BLaER1 (cell line): Measurements from ENCODE around the gene ZNF208.
"Not testable (repeated sequence)": the region's sequence is repeated elsewhere in the genome, so short reads cannot be mapped to it uniquely, and the experiment has no call there.

Source experiments
- H3K27ac ChIP-seq: shearing (Covaris generic); formaldehyde crosslinking; 2 replicates; pipeline ENCODE4 v1.8.1; 2022
- H3K27me3 ChIP-seq: shearing (Covaris generic); formaldehyde crosslinking; 2 replicates; pipeline ENCODE4 v1.8.1; 2022
- H3K36me3 ChIP-seq: shearing (Covaris generic); formaldehyde crosslinking; 2 replicates; pipeline ENCODE4 v1.8.1; 2022
- H3K4me1 ChIP-seq: shearing (Covaris generic); formaldehyde crosslinking; 2 replicates; pipeline ENCODE4 v1.8.1; 2022
- H3K4me2 ChIP-seq: shearing (Covaris generic); formaldehyde crosslinking; 2 replicates; pipeline ENCODE4 v1.8.1; 2022
- H3K4me3 ChIP-seq: shearing (Covaris generic); formaldehyde crosslinking; 2 replicates; pipeline ENCODE4 v1.8.1; 2022
- H3K9ac ChIP-seq: shearing (Covaris generic); formaldehyde crosslinking; 2 replicates; pipeline ENCODE4 v1.8.1; 2022
- H3K9me3 ChIP-seq: shearing (Covaris generic); formaldehyde crosslinking; 2 replicates; pipeline ENCODE4 v1.8.1; 2022
- H4K20me1 ChIP-seq: shearing (Covaris generic); formaldehyde crosslinking; 2 replicates; pipeline ENCODE4 v1.8.1; 2022
- Cebpa-rat ChIP-seq: shearing (Covaris generic); IDR thresholded peaks from 2 replicates; pipeline ENCODE4 v1.8.1; 2022

The ZNF208 gene

DNA sequence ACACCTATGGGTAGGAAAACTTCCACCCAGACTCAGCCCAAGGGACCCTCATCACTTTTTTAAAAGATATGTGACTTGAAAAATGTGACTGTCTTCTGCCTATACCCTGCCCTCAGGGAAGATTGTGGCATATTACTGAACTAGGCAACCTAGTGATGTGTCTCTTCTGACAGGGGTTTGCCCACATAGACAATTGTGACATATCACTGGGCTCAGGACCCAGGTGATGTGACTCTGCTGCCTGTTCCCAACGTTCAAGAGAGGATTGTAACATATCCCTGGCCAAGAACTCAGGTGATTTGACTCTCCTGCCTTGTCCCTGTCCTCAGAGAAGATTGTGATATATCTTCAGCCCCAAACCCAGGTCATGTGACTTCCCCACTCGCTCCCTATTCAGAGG is 88.5 kb downstream of the ZNF208 start:
- no peaks in the 10 kb centered on the region for H3K36me3 ChIP-seq
- peaks cover 46% of the 10 kb centered on the region for H3K9me3 ChIP-seq
- no peaks in the 10 kb centered on the region for H4K20me1 ChIP-seq
- no peak for TF ChIP-seq Cebpa-rat
- H3K27ac ChIP-seq = no peak overlapping the region
- H3K4me2 ChIP-seq = no peak overlapping the region
- no peaks in the 10 kb centered on the region for H3K27me3 ChIP-seq
- no peak overlapping the region for H3K4me3 ChIP-seq
- H3K4me1 ChIP-seq = no peaks in the 10 kb centered on the region
- H3K9ac ChIP-seq = no peak overlapping the region

DNA sequence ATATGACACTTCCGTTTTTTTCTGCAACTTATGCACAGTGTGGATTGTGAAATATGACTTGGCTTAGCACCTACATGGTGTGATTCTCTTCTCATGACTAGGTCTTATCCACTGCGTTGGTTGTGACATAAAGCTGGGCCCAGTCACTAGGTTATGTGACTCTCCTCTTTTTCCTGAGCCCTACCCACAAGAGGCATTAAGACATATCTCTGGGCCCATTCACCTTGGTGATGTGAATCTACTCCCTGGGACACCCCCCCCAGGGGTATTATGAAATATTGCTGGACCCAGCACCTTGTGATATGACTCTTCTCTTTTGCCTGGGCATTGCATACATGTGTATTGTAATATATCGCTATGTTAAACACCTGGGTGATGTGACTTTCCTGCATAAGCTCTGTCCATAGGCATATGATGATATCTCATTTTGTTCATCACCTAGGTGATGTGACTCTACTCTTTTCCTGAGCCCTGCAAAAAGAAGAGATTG is 89.0 kb downstream of the ZNF208 start:
- Histone ChIP-seq H3K27me3 (no peaks in the 10 kb centered on the region), H3K4me2 (no peak overlapping the region), H3K9me3 (peaks cover 45% of the 10 kb centered on the region), H4K20me1 (no peaks in the 10 kb centered on the region), H3K4me3 (no peak overlapping the region), H3K9ac (no peak overlapping the region), H3K4me1 (no peaks in the 10 kb centered on the region), H3K27ac (no peak overlapping the region), H3K36me3 (no peaks in the 10 kb centered on the region)
- no peak for TF ChIP-seq Cebpa-rat

DNA sequence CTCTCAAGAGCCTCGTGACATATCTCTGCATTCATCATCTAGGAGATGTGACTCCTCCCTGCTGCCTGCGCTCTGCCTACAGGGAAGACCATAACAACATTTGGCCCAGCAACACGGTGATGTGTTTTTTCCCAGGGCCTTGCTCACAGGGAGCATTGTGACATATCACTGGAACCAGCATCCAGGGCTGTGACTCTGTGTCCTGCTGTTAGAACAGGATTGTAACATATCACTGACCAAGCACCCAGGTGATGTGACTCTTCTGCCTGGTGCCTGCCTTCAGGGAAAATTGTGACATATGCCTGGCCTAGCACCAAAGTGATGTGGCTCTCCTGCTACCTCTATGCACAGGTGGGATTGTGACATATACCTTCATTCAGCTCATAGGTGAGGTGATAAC is 95.3 kb downstream of the ZNF208 start:
- Histone ChIP-seq H4K20me1 (no peaks in the 10 kb centered on the region), H3K4me2 (no peak overlapping the region), H3K9ac (no peak overlapping the region), H3K9me3 (peaks cover 23% of the 10 kb centered on the region; the same call in 1 of the 2 replicates), H3K27ac (no peak overlapping the region), H3K36me3 (no peaks in the 10 kb centered on the region), H3K4me3 (no peak overlapping the region), H3K27me3 (no peaks in the 10 kb centered on the region), H3K4me1 (no peaks in the 10 kb centered on the region)
- TF ChIP-seq Cebpa-rat = no peak

DNA sequence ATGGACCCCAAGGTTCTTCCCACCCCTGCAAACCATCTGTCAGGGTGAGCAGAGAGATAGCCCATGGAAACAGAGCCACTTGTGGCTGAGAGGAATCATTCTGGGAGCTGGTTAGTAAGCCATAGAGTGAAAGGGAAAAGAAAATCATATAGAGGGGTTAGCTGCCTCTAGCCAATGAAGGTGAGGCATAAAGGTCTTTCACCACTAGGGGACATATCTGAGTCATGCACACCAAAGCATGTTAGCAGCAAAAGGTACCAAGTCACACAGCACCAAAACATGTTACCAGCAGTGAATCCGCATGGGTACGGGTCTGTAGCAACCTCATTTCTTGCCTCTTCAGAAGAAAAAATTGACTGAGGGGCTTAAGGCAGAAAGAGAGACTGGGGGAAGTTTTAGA is 98.1 kb downstream of the ZNF208 start:
- Histone ChIP-seq H3K4me2 (no peak overlapping the region), H4K20me1 (no peaks in the 10 kb centered on the region), H3K27ac (no peak overlapping the region), H3K9me3 (peaks cover 18% of the 10 kb centered on the region), H3K36me3 (no peaks in the 10 kb centered on the region), H3K9ac (no peak overlapping the region), H3K4me1 (no peaks in the 10 kb centered on the region), H3K27me3 (no peaks in the 10 kb centered on the region), H3K4me3 (no peak overlapping the region)
- no peak for TF ChIP-seq Cebpa-rat

DNA sequence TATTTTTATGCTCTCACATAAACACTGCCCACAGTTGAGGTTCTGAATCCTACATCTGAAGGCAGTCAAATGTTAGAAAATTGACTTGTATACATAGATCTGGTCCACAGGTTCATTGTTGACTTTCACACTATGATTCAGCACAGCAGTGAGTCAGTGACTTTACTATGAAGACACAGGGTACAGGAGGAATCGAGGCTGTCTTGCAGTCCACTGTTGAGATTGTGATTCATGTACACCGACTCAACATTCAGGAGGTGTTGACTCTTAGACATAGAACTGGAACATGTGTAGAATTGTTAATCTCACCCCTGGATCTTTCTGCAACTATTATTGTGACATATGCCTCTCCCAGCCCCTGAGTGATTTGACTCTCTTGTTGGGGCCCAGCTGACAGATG is 100.4 kb downstream of the ZNF208 start:
- Histone ChIP-seq H3K4me2 (no peak overlapping the region), H3K4me1 (no peaks in the 10 kb centered on the region), H3K9me3 (peaks cover 30% of the 10 kb centered on the region), H3K4me3 (no peak overlapping the region), H3K27me3 (no peaks in the 10 kb centered on the region), H3K9ac (no peak overlapping the region), H4K20me1 (no peaks in the 10 kb centered on the region), H3K36me3 (no peaks in the 10 kb centered on the region), H3K27ac (no peak overlapping the region)
- no peak for TF ChIP-seq Cebpa-rat

DNA sequence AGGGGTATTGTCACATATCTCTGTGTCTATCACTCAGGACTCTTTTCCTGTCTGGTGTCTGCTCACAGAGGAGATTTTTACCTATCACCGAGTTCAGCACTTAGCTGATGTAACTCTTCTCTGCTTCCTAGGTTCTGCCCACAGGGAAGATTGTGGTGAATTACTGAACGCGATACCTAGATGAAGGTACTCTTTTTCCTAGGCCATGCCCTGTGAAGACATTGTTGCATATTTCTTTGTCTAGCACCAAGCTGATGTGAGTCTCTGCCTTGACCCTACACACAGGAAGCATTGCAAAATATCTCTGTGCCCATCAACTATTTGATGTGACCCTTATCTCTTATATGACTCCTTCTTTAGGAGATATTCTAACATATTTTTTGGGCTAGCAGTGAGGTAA is 102.7 kb downstream of the ZNF208 start:
- H3K36me3 ChIP-seq = no peaks in the 10 kb centered on the region
- no peak overlapping the region for H3K27ac ChIP-seq
- no peaks in the 10 kb centered on the region for H4K20me1 ChIP-seq
- no peak for TF ChIP-seq Cebpa-rat
- no peak overlapping the region for H3K4me3 ChIP-seq
- no peak overlapping the region for H3K9ac ChIP-seq
- no peaks in the 10 kb centered on the region for H3K27me3 ChIP-seq
- H3K9me3 ChIP-seq = peaks cover 44% of the 10 kb centered on the region
- no peaks in the 10 kb centered on the region for H3K4me1 ChIP-seq
- no peak overlapping the region for H3K4me2 ChIP-seq

DNA sequence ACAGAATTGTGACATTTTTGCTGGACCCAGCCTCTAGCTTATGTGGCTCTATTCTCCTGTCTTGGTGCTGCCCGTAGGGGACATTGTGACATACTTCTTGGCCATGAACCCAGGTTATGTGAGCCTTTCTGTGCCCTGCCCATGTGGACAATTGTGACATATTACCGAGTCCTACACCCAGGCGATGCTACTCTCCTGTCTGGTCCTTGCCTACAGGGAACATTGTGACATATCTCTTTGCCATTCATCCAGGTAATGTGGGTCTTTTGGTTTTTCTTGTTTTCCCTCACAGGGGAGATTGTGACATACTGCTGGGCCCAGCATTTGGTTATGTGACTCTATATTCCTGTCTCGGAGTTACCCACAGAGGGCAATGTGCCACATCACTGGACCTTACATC is 103.2 kb downstream of the ZNF208 start:
- no peak for TF ChIP-seq Cebpa-rat
- Histone ChIP-seq H3K4me1 (no peaks in the 10 kb centered on the region), H3K4me2 (no peak overlapping the region), H3K27me3 (no peaks in the 10 kb centered on the region), H3K27ac (no peak overlapping the region), H3K9ac (no peak overlapping the region), H3K4me3 (no peak overlapping the region), H4K20me1 (no peaks in the 10 kb centered on the region), H3K9me3 (peaks cover 46% of the 10 kb centered on the region), H3K36me3 (no peaks in the 10 kb centered on the region)

DNA sequence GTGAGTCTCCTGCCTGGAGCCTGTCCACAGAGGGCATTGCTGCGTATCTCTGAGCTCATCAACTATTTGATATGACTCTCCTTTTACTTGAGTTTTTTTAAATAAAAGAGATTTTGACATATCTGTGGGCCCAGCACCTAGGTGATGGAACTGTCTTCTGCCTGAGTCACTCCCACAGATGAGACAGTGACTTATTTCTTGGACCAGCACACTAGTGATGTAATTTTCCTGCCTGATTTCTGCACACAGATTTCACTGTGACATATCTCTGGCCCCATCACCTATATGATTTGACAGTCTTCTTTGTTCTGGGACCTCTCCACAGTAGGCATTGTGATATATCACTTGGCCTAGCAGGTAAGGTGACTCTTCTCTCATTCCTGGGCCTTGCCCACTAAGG is 108.2 kb downstream of the ZNF208 start:
- TF ChIP-seq Cebpa-rat = no peak
- Histone ChIP-seq H3K4me3 (no peak overlapping the region), H3K4me2 (no peak overlapping the region), H3K27ac (no peak overlapping the region), H4K20me1 (no peaks in the 10 kb centered on the region), H3K9me3 (peaks cover 52% of the 10 kb centered on the region), H3K27me3 (no peaks in the 10 kb centered on the region), H3K4me1 (no peaks in the 10 kb centered on the region), H3K9ac (no peak overlapping the region), H3K36me3 (no peaks in the 10 kb centered on the region)

DNA sequence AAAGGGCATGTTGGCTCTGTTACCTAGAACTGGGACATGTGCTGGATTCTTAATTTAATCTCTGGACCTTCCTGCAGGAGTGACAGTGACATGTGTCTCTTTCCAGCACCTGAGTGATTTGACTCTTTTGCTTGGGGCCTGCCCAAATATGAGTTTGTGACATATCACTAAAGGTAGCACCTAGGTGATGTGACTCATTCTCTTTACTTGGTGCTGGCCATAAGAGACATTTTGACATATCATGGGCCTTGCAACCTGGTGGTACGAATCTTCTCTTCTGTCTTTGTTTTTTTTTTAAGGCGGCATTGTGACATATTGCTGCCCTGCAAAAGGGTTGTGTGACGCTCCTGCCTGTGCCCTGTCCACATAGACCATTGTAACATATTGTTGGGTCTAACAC is 108.9 kb downstream of the ZNF208 start:
- H3K9me3 ChIP-seq = peaks cover 45% of the 10 kb centered on the region
- H4K20me1 ChIP-seq = no peaks in the 10 kb centered on the region
- no peak overlapping the region for H3K27ac ChIP-seq
- no peaks in the 10 kb centered on the region for H3K27me3 ChIP-seq
- TF ChIP-seq Cebpa-rat = no peak
- no peak overlapping the region for H3K4me3 ChIP-seq
- H3K9ac ChIP-seq = no peak overlapping the region
- no peaks in the 10 kb centered on the region for H3K36me3 ChIP-seq
- H3K4me1 ChIP-seq = no peaks in the 10 kb centered on the region
- H3K4me2 ChIP-seq = no peak overlapping the region

DNA sequence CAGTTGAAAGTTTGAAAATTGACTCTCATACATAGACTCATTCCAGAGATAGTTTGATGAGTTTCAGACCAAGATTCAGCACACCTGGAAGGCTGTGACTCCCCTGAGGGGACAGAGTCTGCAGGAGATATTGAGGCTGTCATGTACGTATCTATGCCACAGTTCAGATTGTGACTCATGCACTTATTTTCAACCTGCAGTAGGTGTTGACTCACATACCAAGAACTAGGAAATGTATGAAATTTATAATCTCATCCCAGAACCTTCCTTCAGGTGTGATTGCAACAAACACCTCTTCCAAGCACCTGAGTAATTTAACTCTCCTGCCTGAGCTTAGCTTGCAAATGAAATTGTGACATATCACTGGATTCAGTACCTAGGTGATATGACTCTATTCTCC is 110.3 kb downstream of the ZNF208 start:
- no peaks in the 10 kb centered on the region for H4K20me1 ChIP-seq
- H3K4me2 ChIP-seq = no peak overlapping the region
- no peak overlapping the region for H3K4me3 ChIP-seq
- no peak for TF ChIP-seq Cebpa-rat
- no peak overlapping the region for H3K27ac ChIP-seq
- no peaks in the 10 kb centered on the region for H3K36me3 ChIP-seq
- H3K4me1 ChIP-seq = no peaks in the 10 kb centered on the region
- no peaks in the 10 kb centered on the region for H3K27me3 ChIP-seq
- peaks cover 37% of the 10 kb centered on the region for H3K9me3 ChIP-seq
- no peak overlapping the region for H3K9ac ChIP-seq

DNA sequence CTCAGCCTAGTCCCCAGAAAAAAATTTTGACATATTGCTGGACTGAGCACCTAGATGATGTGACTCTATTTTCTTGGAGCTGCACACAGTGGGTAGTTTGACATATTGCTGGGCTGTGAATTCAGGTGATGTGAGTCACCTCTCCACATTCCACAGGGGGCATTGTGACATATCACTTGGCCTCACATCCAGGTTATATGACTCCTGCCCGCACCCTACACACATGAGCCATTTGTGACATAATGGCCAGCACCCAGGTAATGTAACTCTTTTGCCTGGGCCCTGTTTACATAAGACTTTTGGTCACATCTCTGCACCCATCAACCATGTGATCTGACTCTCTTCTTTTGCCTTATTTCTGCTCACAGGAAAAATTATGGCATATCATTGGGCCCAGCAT is 119.7 kb downstream of the ZNF208 start:
- Histone ChIP-seq H3K4me2 (no peak overlapping the region), H3K9ac (no peak overlapping the region), H3K4me1 (no peaks in the 10 kb centered on the region), H3K9me3 (peaks cover 30% of the 10 kb centered on the region), H3K27me3 (no peaks in the 10 kb centered on the region), H3K4me3 (no peak overlapping the region), H4K20me1 (no peaks in the 10 kb centered on the region), H3K27ac (no peak overlapping the region), H3K36me3 (no peaks in the 10 kb centered on the region)
- TF ChIP-seq Cebpa-rat = no peak

DNA sequence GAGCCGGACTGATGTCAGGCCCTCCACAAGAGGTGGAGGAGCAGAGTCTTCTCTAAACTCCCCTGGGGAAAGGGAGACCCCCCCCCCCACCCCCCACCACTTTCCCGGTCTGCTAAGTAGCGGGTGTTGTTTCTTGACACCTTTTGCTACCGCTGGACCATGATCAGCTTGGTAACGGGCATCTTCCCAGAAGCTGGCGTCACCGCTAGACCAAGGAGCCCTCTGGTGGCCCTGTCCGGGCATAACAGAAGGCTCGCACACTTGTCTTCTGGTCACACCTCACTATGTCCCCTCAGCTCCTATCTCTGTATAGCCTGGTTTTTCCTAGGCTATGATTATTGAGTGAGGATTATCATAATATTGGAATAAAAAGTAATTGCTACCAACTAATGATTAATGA is 120.7 kb downstream of the ZNF208 start:
- not testable (repeated sequence) for H3K27ac ChIP-seq

DNA sequence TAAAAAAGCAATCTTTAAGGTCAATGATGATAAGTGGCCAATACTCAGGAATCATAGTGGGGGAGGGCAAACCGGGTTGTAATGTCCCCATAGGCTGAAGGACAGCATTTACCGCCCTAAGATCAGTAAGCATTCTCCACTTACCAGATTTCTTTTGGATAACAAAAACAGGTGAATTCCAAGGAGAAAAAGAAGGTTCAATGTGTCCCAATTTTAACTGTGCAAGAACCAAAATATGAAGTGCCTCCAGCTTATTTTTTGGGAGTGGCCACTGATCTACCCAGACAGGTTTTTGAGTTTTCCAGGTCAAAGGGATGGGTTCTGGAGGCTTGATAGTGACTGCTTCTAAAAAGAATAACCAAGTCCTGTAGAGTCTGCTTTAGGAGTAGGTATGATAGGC is 125.2 kb downstream of the ZNF208 start:
- H3K9ac ChIP-seq, H3K27ac ChIP-seq, H3K4me1 ChIP-seq, H4K20me1 ChIP-seq, H3K36me3 ChIP-seq, H3K4me3 ChIP-seq, H3K4me2 ChIP-seq, H3K27me3 ChIP-seq: not testable (repeated sequence)
- H3K9me3 ChIP-seq = peaks cover 21% of the 10 kb centered on the region; the same call in 1 of the 2 replicates

More for the DNA sequence above, 120.7 kb downstream of the ZNF208 start:
- H3K9ac ChIP-seq, H3K4me3 ChIP-seq, H3K36me3 ChIP-seq, H3K27me3 ChIP-seq, H3K4me2 ChIP-seq, H4K20me1 ChIP-seq, H3K4me1 ChIP-seq: not testable (repeated sequence)
- H3K9me3 ChIP-seq = peaks cover 24% of the 10 kb centered on the region

DNA sequence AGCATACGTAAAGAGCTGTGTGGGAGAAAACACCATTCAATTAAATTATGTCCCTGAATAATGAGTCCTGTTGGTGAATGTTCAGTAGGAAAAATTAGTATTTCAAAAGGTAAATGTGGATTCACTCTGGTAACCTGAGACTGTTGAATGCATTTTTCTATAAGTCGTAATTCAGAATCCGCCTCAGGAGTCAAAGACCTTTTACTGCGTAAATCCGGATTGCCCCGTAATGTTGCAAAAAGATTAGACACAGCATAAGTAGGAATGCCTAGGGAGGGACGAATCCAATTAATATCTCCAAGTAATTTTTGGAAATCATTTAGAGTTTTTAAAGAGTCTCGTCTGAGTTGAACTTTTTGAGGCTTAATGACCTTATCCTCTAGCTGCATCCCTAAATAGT is 126.0 kb downstream of the ZNF208 start:
- not testable (repeated sequence) for H3K4me2 ChIP-seq, H3K27ac ChIP-seq, H3K4me1 ChIP-seq, H3K4me3 ChIP-seq, H3K27me3 ChIP-seq, H4K20me1 ChIP-seq, H3K36me3 ChIP-seq, H3K9ac ChIP-seq
- H3K9me3 ChIP-seq = peaks cover 24% of the 10 kb centered on the region; the same call in 1 of the 2 replicates
